ENCODE results near the gene ALMS1.
"Not testable (repeated sequence)": the region's sequence is repeated elsewhere in the genome, so short reads cannot be mapped to it uniquely, and the experiment has no call there.

GRCh38 chr2:73647690-73648089 lies 262.1 kb downstream of the ALMS1 start:
- TF ChIP-seq CTCF (IDR thresholded peaks at IDR 0.05); POLR2A (IDR thresholded peaks at IDR 0.05); POLR2AphosphoS5 (IDR thresholded peaks at IDR 0.05; ENCODE audit: insufficient read depth in 1 of 2, low read depth in 1 of 2): not testable (repeated sequence)
